GM12891 (cell line): ENCODE data around the gene TAF10.

Experiments
- POLR2A ChIP-seq: IDR thresholded peaks from 2 replicates; pipeline ENCODE4 v1.6.1; 2011; ENCODE audit warnings: low read depth, low read length, control low read depth
- POLR2AphosphoS5 ChIP-seq: IDR thresholded peaks from 2 replicates; pipeline ENCODE4 v1.6.1; 2011; ENCODE audit warnings: low read depth, low read length, control low read depth
- TAF1 ChIP-seq: IDR thresholded peaks from 2 replicates; pipeline ENCODE4 v1.6.1; 2011; ENCODE audit warnings: low read depth, low read length, control low read depth

DNA sequence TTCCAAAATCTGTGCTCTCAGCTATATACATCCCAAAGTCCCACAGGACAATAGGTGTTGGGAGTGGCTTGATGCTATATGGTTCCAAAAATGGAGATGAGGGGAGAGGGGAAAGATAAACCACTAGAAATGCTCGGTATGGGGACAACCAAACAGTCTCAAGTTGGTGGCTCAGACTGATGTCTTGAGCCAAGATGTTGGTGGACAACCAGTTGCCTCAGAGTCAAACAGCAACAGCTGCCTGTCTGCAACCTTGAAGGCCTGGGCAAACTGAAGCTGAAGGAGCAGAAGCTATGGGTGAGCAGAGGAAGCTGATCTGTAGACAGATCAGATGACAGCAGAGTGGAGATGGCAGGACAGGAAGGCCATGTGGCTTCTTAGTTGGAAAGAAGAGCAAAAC is 12.6 kb downstream of the TAF10 start:
- TF ChIP-seq POLR2AphosphoS5 (no peak), POLR2A (no peak), TAF1 (no peak)
